A673 (cell line): ENCODE data around the gene C1orf50. TPM values are rescaled to one million over a fixed set of nuclear protein-coding genes. Genes with fewer than 3 reads are reported as not detected.

ENCODE experiments used
- BruUV-seq: library from RNA; stranded (reverse); fragments of 400-500 nt; replicated peaks from 2 replicates; lab custom pipeline; 2021; lab: Mats Ljungman, UMichigan
- CTCF ChIA-PET: fragments of 300-600 bp; sonication (Branson Sonifier 250); formaldehyde crosslinking; loops from one replicate; lab custom pipeline; 2022; ENCODE audit warnings: antibody characterized with exemption; lab: Charles Lee
- POLR2A ChIA-PET: fragments of 300-600 bp; sonication (Branson Sonifier 250); formaldehyde crosslinking; loops from one replicate; lab custom pipeline; 2022; ENCODE audit warnings: antibody characterized with exemption; ENCODE audit not compliant: low non-redundant PET; lab: Charles Lee
- DNase-seq: peaks from one replicate; pipeline ENCODE4 v3.0.0-alpha.2; 2015; ENCODE audit warnings: low spot score
- H3K27ac ChIP-seq: fragments of 200-600 bp; sonication (generic); 2 replicates; pipeline ENCODE4 v1.5.1; 2016; ENCODE audit warnings: mixed run types, low read depth, mild to moderate bottlenecking, mixed read lengths, antibody characterized with exemption, low read length; ENCODE audit not compliant: poor library complexity, severe bottlenecking
- H3K27me3 ChIP-seq: fragments of 200-600 bp; sonication (generic); replicated peaks from 2 replicates; pipeline ENCODE4 v1.6.1; 2017; ENCODE audit warnings: mixed run types, low read depth, mild to moderate bottlenecking, mixed read lengths, antibody characterized with exemption, low read length; ENCODE audit not compliant: insufficient read depth, poor library complexity
- H3K36me3 ChIP-seq: fragments of 200-600 bp; sonication (generic); 2 replicates; pipeline ENCODE4 v1.6.1; 2016; ENCODE audit warnings: mixed run types, mild to moderate bottlenecking, mixed read lengths, antibody characterized with exemption, low read length; ENCODE audit not compliant: insufficient read depth, poor library complexity, severe bottlenecking
- H3K4me1 ChIP-seq: fragments of 200-600 bp; sonication (generic); 2 replicates; pipeline ENCODE4 v1.6.1; 2017; ENCODE audit warnings: mixed run types, mild to moderate bottlenecking, mixed read lengths, antibody characterized with exemption, low read length; ENCODE audit not compliant: insufficient read depth, poor library complexity, severe bottlenecking
- H3K4me3 ChIP-seq: fragments of 200-600 bp; sonication (generic); 2 replicates; pipeline ENCODE4 v1.5.1; 2016; ENCODE audit warnings: low read depth, mixed run types, mild to moderate bottlenecking, mixed read lengths, low read length; ENCODE audit not compliant: poor library complexity, severe bottlenecking
- H3K9me3 ChIP-seq: fragments of 200-600 bp; sonication (generic); 2 replicates; pipeline ENCODE4 v1.6.1; 2016; ENCODE audit warnings: mixed run types, low read depth, mild to moderate bottlenecking, mixed read lengths, antibody characterized with exemption, low read length; ENCODE audit not compliant: poor library complexity, severe bottlenecking
- CTCF ChIP-seq: fragments of 300-800, 200-600 bp; sonication (generic); conservative IDR thresholded peaks from 2 replicates; pipeline ENCODE4 v1.5.1; 2017; ENCODE audit warnings: low read depth, mild to moderate bottlenecking, antibody characterized with exemption, low read length, moderate library complexity, mixed read lengths
- EZH2 ChIP-seq: fragments of 200-600 bp; sonication (generic); IDR thresholded peaks from 2 replicates; pipeline ENCODE4 v1.6.1; 2017; ENCODE audit warnings: borderline replicate concordance, low read depth, mild to moderate bottlenecking, mixed read lengths, antibody characterized with exemption, low read length; ENCODE audit not compliant: poor library complexity, severe bottlenecking
- intact Hi-C: fragments of 100-400 bp; cut with micrococcal nuclease; formaldehyde crosslinking; loops from one replicate; pipeline ENCODE4 v1.10.0; 2022; ENCODE audit not compliant: unreplicated experiment
- total RNA-seq: library from RNA; stranded (reverse); gene quantifications from 2 replicates; pipeline ENCODE4 v1.2.3, GENCODE V29; 2021

The C1orf50 gene
- total RNA-seq, 1 experiment from 2014 or later = 13.1 TPM

GRCh38 chr1:42742617-42743316, 24.3 kb upstream of the C1orf50 start:
- Histone ChIP-seq H3K4me3 (no peak overlapping the region), H3K4me1 (peaks cover 11% of the 10 kb centered on the region), H3K36me3 (peaks cover 18% of the 10 kb centered on the region), H3K27ac (no peak overlapping the region), H3K27me3 (no peaks in the 10 kb centered on the region), H3K9me3 (no peaks in the 10 kb centered on the region)
- intact Hi-C loops = loop anchor here (10.0 kb wide), 1 partner anchor 398 kb away; no protein-coding TSS in a partner anchor
- DNase-seq = no peak
- no peak for TF ChIP-seq EZH2
- TF ChIP-seq CTCF = no peak
- BruUV-seq = no TSS peak
- POLR2A ChIA-PET = no interaction called here
- CTCF ChIA-PET = no interaction called here

- H3K27me3 ChIP-seq = no peaks in the 10 kb centered on the region
- H3K27ac ChIP-seq = no peak overlapping the region
- CTCF ChIA-PET = no interaction called here
- intact Hi-C loops = loop anchor here (10.0 kb wide), 1 partner anchor 399 kb away; no protein-coding TSS in a partner anchor
- H3K4me1 ChIP-seq = peaks cover 11% of the 10 kb centered on the region
- POLR2A ChIA-PET = no interaction called here
- no peak overlapping the region for H3K4me3 ChIP-seq
- no peaks in the 10 kb centered on the region for H3K9me3 ChIP-seq
- H3K36me3 ChIP-seq = peaks cover 23% of the 10 kb centered on the region
- TF ChIP-seq CTCF (no peak), EZH2 (no peak)
- no TSS peak for BruUV-seq
- no peak for DNase-seq
These were observed 23.5 kb upstream of the C1orf50 start for GRCh38 chr1:42743317-42744147.

DNA sequence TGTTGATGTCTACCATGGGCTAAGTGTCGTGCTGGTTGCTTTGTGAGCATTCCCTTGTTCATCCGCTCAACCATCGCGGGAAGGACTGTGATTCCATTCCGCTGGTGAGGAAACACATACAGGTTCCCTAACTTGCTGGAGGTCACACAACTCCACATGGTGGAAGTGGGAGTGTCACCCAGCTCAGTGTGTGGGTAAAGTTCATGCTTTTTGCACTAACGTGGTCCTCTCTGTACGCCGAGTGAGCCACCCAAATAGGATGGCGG, 23.0 kb upstream of the C1orf50 start:
- TF ChIP-seq CTCF (no peak), EZH2 (no peak)
- intact Hi-C loops = loop anchor here (10.0 kb wide), 1 partner anchor 399 kb away; no protein-coding TSS in a partner anchor
- no peak overlapping the region for H3K4me3 ChIP-seq
- BruUV-seq = no TSS peak
- H3K36me3 ChIP-seq = peaks cover 24% of the 10 kb centered on the region
- H3K9me3 ChIP-seq = no peaks in the 10 kb centered on the region
- H3K4me1 ChIP-seq = peaks cover 11% of the 10 kb centered on the region
- H3K27ac ChIP-seq = no peak overlapping the region
- ChIA-PET CTCF (no interaction called here), POLR2A (no interaction called here)
- H3K27me3 ChIP-seq = no peaks in the 10 kb centered on the region
- DNase-seq = no peak
